CD4-positive, alpha-beta T cell treated with Interleukin-17A for 1 hour (primary cell): Measurements from ENCODE around the gene ROBO1.

Source experiments
- DNase-seq: peaks from one replicate; pipeline ENCODE4 v3.0.0-alpha.2; 2020

The ROBO1 gene

GRCh38 chr3:78957456-78957855, 810.3 kb downstream of the ROBO1 start:
- DNase-seq = no peak

GRCh38 chr3:78951342-78951945, 816.4 kb downstream of the ROBO1 start:
- no peak for DNase-seq

GRCh38 chr3:78941587-78941986, 826.2 kb downstream of the ROBO1 start:
- DNase-seq = no peak

- DNase-seq = no peak
These were observed 827.2 kb downstream of the ROBO1 start for GRCh38 chr3:78940626-78941025.

GRCh38 chr3:78940128-78940527, 827.7 kb downstream of the ROBO1 start:
- no peak for DNase-seq

GRCh38 chr3:78937475-78937874, 830.3 kb downstream of the ROBO1 start:
- DNase-seq = no peak

- no peak for DNase-seq
These were observed 840.0 kb downstream of the ROBO1 start for GRCh38 chr3:78927759-78928158.

- DNase-seq = no peak
These were observed 841.3 kb downstream of the ROBO1 start for GRCh38 chr3:78926523-78926922.

GRCh38 chr3:78924711-78925110, 843.1 kb downstream of the ROBO1 start:
- no peak for DNase-seq

- DNase-seq = no peak
These were observed 848.6 kb downstream of the ROBO1 start for GRCh38 chr3:78919021-78919755.

- no peak for DNase-seq
These were observed 849.3 kb downstream of the ROBO1 start for GRCh38 chr3:78918361-78919020.

- no peak for DNase-seq
These were observed 850.3 kb downstream of the ROBO1 start for GRCh38 chr3:78917536-78917935.

- DNase-seq = no peak
These were observed 854.1 kb downstream of the ROBO1 start for GRCh38 chr3:78913711-78914110.

- no peak for DNase-seq
These were observed 855.1 kb downstream of the ROBO1 start for GRCh38 chr3:78912687-78913086.

- no peak for DNase-seq
These were observed 855.5 kb downstream of the ROBO1 start for GRCh38 chr3:78912259-78912658.

- no peak for DNase-seq
These were observed 856.4 kb downstream of the ROBO1 start for GRCh38 chr3:78911394-78911793.

GRCh38 chr3:78908236-78908635, 859.6 kb downstream of the ROBO1 start:
- DNase-seq = no peak

- DNase-seq = no peak
These were observed 860.4 kb downstream of the ROBO1 start for GRCh38 chr3:78907367-78907766.

- no peak for DNase-seq
These were observed 860.9 kb downstream of the ROBO1 start for GRCh38 chr3:78906930-78907329.

GRCh38 chr3:78906245-78906644, 861.6 kb downstream of the ROBO1 start:
- no peak for DNase-seq

- no peak for DNase-seq
These were observed 862.1 kb downstream of the ROBO1 start for GRCh38 chr3:78905700-78906099.

- DNase-seq = no peak
These were observed 866.3 kb downstream of the ROBO1 start for GRCh38 chr3:78901544-78901943.

GRCh38 chr3:78900880-78901279, 866.9 kb downstream of the ROBO1 start:
- no peak for DNase-seq

- no peak for DNase-seq
These were observed 867.4 kb downstream of the ROBO1 start for GRCh38 chr3:78900426-78900825.
